CD14-positive monocyte (primary cell): Measurements from ENCODE around the gene IFNB1. TPM values are rescaled to one million over a fixed set of nuclear protein-coding genes. Genes with fewer than 3 reads are reported as not detected.

Experiments
- DNase-seq, 3 donors: peaks; one replicate each; pipeline ENCODE4 v3.0.0-alpha.2; 2011 to 2022
- H2AFZ ChIP-seq: 2 replicates; pipeline ENCODE4 v1.6.0; 2012; ENCODE audit warnings: mild to moderate bottlenecking, low read depth, low read length, inconsistent platforms; ENCODE audit not compliant: insufficient read depth, poor library complexity, severe bottlenecking
- H3K27ac ChIP-seq, 2 donors: 1 replicate in 1 of 2; 2 replicates in 1 of 2; pipeline ENCODE4 v1.5.1; 2012 to 2013; ENCODE audit warnings: low read length in 2 of 2, control low read depth in 1 of 2, inconsistent platforms in 1 of 2, low read depth in 1 of 2, mild to moderate bottlenecking in 1 of 2
- H3K27me3 ChIP-seq, 2 donors: one replicate each; pipeline versions ENCODE4 v1.6.0 to v1.6.1; 2011 to 2013; ENCODE audit warnings: low read length in 2 of 2; ENCODE audit not compliant: control insufficient read depth in 2 of 2, insufficient read depth in 2 of 2
- H3K36me3 ChIP-seq, 2 donors: replicated peaks in 1 of 2; 1 replicate in 1 of 2; 2 replicates in 1 of 2; pipeline versions ENCODE4 v1.5.1 to v1.6.1; 2012 to 2013; ENCODE audit warnings: low read length in 2 of 2, control low read depth in 1 of 2, inconsistent platforms in 1 of 2, mild to moderate bottlenecking in 1 of 2; ENCODE audit not compliant: insufficient read depth in 2 of 2, control insufficient read depth in 1 of 2
- H3K4me1 ChIP-seq, 2 donors: 1 replicate in 1 of 2; 2 replicates in 1 of 2; pipeline versions ENCODE4 v1.5.1 to v1.6.1; 2012 to 2013; ENCODE audit warnings: low read length in 2 of 2, control low read depth in 1 of 2, inconsistent platforms in 1 of 2, mild to moderate bottlenecking in 1 of 2, moderate library complexity in 1 of 2; ENCODE audit not compliant: insufficient read depth in 2 of 2, control insufficient read depth in 1 of 2
- H3K4me2 ChIP-seq: replicated peaks from 2 replicates; pipeline ENCODE3; 2012; ENCODE audit warnings: low read length, moderate library complexity, mild to moderate bottlenecking; ENCODE audit not compliant: poor library complexity, severe bottlenecking; ENCODE audit errors: extremely low read depth
- H3K4me3 ChIP-seq, 3 experiments: fragments of 200-600 bp in 1 of 3; sonication (generic) in 1 of 3; replicated peaks in 1 of 3; 1 replicate in 2 of 3; 2 replicates in 1 of 3; pipeline ENCODE4 v1.5.1; 2011 to 2013; ENCODE audit warnings: low read length in 3 of 3, mild to moderate bottlenecking in 3 of 3, control low read depth in 2 of 3, low read depth in 2 of 3, inconsistent platforms in 1 of 3, moderate library complexity in 1 of 3
- H3K79me2 ChIP-seq: 2 replicates; pipeline ENCODE4 v1.6.0; 2012; ENCODE audit warnings: mild to moderate bottlenecking, control low read depth, inconsistent platforms, low read length, moderate library complexity; ENCODE audit not compliant: insufficient read depth
- H3K9ac ChIP-seq: 2 replicates; pipeline ENCODE4 v1.6.0; 2017; ENCODE audit warnings: low read length, mild to moderate bottlenecking; ENCODE audit not compliant: insufficient read depth, poor library complexity, severe bottlenecking
- H3K9me3 ChIP-seq, 2 donors: replicated peaks in 1 of 2; 1 replicate in 1 of 2; 2 replicates in 1 of 2; pipeline versions ENCODE4 v1.5.1 to v1.6.1; 2012 to 2013; ENCODE audit warnings: low read length in 2 of 2, control low read depth in 1 of 2; ENCODE audit not compliant: control insufficient read depth in 1 of 2, insufficient read depth in 1 of 2
- H4K20me1 ChIP-seq: 2 replicates; pipeline ENCODE4 v1.6.0; 2012; ENCODE audit warnings: mild to moderate bottlenecking, low read length, control low read depth, moderate library complexity; ENCODE audit not compliant: insufficient read depth
- H3K27ac Mint-ChIP-seq, 7 donors: one replicate each; pipeline ENCODE4 v1.8.0; 2020; ENCODE audit warnings: mild to moderate bottlenecking in 7 of 7, mixed read lengths in 7 of 7, moderate library complexity in 6 of 7, inconsistent platforms in 2 of 7
- H3K27me3 Mint-ChIP-seq, 3 donors: one replicate each; pipeline ENCODE4 v1.8.0; 2021 to 2022; ENCODE audit warnings: low read depth in 3 of 3, mild to moderate bottlenecking in 3 of 3, mixed read lengths in 3 of 3, moderate library complexity in 3 of 3, inconsistent platforms in 1 of 3
- H3K36me3 Mint-ChIP-seq, 2 donors: one replicate each; pipeline ENCODE4 v1.8.0; 2020; ENCODE audit warnings: mixed read lengths in 2 of 2, inconsistent platforms in 1 of 2, mild to moderate bottlenecking in 1 of 2
- H3K4me1 Mint-ChIP-seq: one replicate; pipeline ENCODE4 v1.8.0; 2020; ENCODE audit warnings: mild to moderate bottlenecking, mixed read lengths
- H3K4me3 Mint-ChIP-seq, 2 donors: one replicate each; pipeline ENCODE4 v1.8.0; 2020; ENCODE audit warnings: mild to moderate bottlenecking in 2 of 2, mixed read lengths in 2 of 2, moderate library complexity in 1 of 2
- H3K9me3 Mint-ChIP-seq, 7 donors: one replicate each; pipeline ENCODE4 v1.8.0; 2020 to 2022; ENCODE audit warnings: mixed read lengths in 7 of 7, mild to moderate bottlenecking in 6 of 7, moderate library complexity in 6 of 7, inconsistent platforms in 2 of 7
- CTCF ChIP-seq: fragments of 200-600 bp; IDR thresholded peaks from one replicate; pipeline ENCODE4 v1.8.0; 2022; ENCODE audit warnings: antibody characterized with exemption, mild to moderate bottlenecking
- WGBS: methylation state at CpG from one replicate; pipeline ENCODE4 v1.1.5; 2013; ENCODE audit warnings: missing lambda C conversion rate; ENCODE audit not compliant: insufficient coverage; 5-methylcytosine and 5-hydroxymethylcytosine counted together
- intact Hi-C, 2 donors: fragments of 100-400 bp; cut with micrococcal nuclease; formaldehyde crosslinking; loops; one replicate each; pipeline versions ENCODE4 v1.15.0 to v1.15.1; 2023
- polyA plus RNA-seq, 3 donors: library from polyadenylated mRNA; depleted of rRNA in 1 of 3; unstranded in 2 of 3; stranded (reverse) in 1 of 3; fragments of 300-500 nt in 2 of 3; fragments of >200 nt in 1 of 3; fragmentation: Illumina TruSeq in 2 of 3; gene quantifications; 1 replicate in 2 of 3; 2 replicates in 1 of 3; pipeline ENCODE4 v1.2.3, GENCODE V29; 2012 to 2021

IFNB1 gene
- polyA plus RNA-seq, 3 donors, result not detected

DNA sequence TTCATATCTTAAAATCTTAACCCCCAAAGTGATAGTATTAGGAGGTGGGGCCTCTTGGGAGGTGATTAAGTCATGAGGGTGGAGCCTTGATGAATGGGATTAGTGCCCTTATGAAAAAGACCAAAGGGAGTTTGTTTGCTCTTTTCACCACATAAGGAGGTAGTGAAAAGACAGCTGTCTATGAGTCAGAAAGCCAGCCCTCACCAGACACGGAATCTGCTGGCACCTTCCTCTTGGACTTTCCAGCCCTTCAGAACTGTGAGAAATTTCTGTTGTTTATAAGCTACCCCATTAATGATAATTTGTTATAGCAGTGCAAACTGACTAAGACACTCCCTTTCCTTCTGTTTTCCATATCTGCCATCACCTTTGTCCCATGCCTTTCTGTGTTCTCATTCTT is 20.8 kb downstream of the IFNB1 start:
- intact Hi-C loops, result no loop called here
- no peaks in the 10 kb centered on the region for H3K36me3 ChIP-seq
- peak in 1 of 3 donors; percentile 12 for DNase-seq
- H3K4me3 Mint-ChIP-seq, result no peak overlapping the region
- no peaks in the 10 kb centered on the region for H3K27me3 ChIP-seq
- H3K4me3 ChIP-seq, result no peak overlapping the region
- no peaks in the 10 kb centered on the region for H3K27me3 Mint-ChIP-seq
- no peaks in the 10 kb centered on the region for H3K9me3 ChIP-seq
- H3K4me1 Mint-ChIP-seq, result peaks cover 13% of the 10 kb centered on the region
- no peak overlapping the region for H3K27ac Mint-ChIP-seq
- WGBS, result no CpG with 5 or more reads among the region's 1 CpG
- peaks cover 4 to 7% of the 10 kb centered on the region in 2 donors for H3K4me1 ChIP-seq
- no peak overlapping the region for H2AFZ ChIP-seq
- H3K36me3 Mint-ChIP-seq, result no peaks in the 10 kb centered on the region
- no peaks in the 10 kb centered on the region for H4K20me1 ChIP-seq
- H3K4me2 ChIP-seq, result no peak overlapping the region
- H3K9me3 Mint-ChIP-seq, result peaks cover 0 to 9% (median 0%) of the 10 kb centered on the region in 7 donors
- H3K9ac ChIP-seq, result no peak overlapping the region
- H3K27ac ChIP-seq, result no peak overlapping the region
- no peaks in the 10 kb centered on the region for H3K79me2 ChIP-seq
- TF ChIP-seq CTCF, result no peak

GRCh38 chr9:21053851-21054250 is 23.9 kb downstream of the IFNB1 start:
- Histone ChIP-seq H3K9me3 (no peaks in the 10 kb centered on the region), H3K9ac (no peak overlapping the region), H4K20me1 (no peaks in the 10 kb centered on the region), H3K27me3 (no peaks in the 10 kb centered on the region), H2AFZ (no peak overlapping the region), H3K27ac (no peak overlapping the region), H3K79me2 (no peaks in the 10 kb centered on the region), H3K4me1 (no peaks in the 10 kb centered on the region), H3K4me2 (no peak overlapping the region), H3K4me3 (no peak overlapping the region), H3K36me3 (no peaks in the 10 kb centered on the region)
- peaks cover 0 to 9% (median 0%) of the 10 kb centered on the region in 7 donors for H3K9me3 Mint-ChIP-seq
- peaks cover 3% of the 10 kb centered on the region for H3K4me1 Mint-ChIP-seq
- H3K27ac Mint-ChIP-seq, result no peak overlapping the region
- no peak for TF ChIP-seq CTCF
- DNase-seq, result peak; percentile 12 to 54 (median 27)
- no CpG with 5 or more reads among the region's 2 CpGs for WGBS
- intact Hi-C loops, result no loop called here
- H3K27me3 Mint-ChIP-seq, result peaks cover 0 to 2% (median 0%) of the 10 kb centered on the region in 3 donors
- H3K4me3 Mint-ChIP-seq, result no peak overlapping the region
- no peaks in the 10 kb centered on the region for H3K36me3 Mint-ChIP-seq
